Body of pancreas (tissue), 4 donors: ENCODE data around the gene DPYD. TPM values are rescaled to one million over a fixed set of nuclear protein-coding genes. Genes with fewer than 3 reads are reported as not detected.

ENCODE experiments used
- ATAC-seq: fragments of 150-250 bp; one replicate; pipeline ENCODE4 v1.9.1; 2016
- DNase-seq, 4 donors: peaks; one replicate each; pipeline ENCODE4 v3.0.0-alpha.2; 2019
- H3K27ac ChIP-seq, 4 donors: fragments of 200-600 bp; sonication (generic); 1 replicate in 3 of 4; 2 replicates in 1 of 4; pipeline versions ENCODE4 v1.5.1 to v1.6.1; 2016 to 2019; ENCODE audit warnings: mild to moderate bottlenecking in 1 of 4, mixed read lengths in 1 of 4, moderate library complexity in 1 of 4
- H3K27me3 ChIP-seq, 2 donors: fragments of 200-600 bp; sonication (generic); one replicate each; pipeline ENCODE4 v1.6.0; 2016; ENCODE audit warnings: mild to moderate bottlenecking in 1 of 2
- H3K36me3 ChIP-seq, 2 donors: fragments of 200-600 bp; sonication (generic); replicated peaks in 1 of 2; 2 replicates each; pipeline ENCODE4 v1.5.1; 2016; ENCODE audit warnings: low read depth in 2 of 2; ENCODE audit not compliant: insufficient read depth in 1 of 2
- H3K4me1 ChIP-seq: fragments of 200-600 bp; sonication (generic); one replicate; pipeline ENCODE4 v1.6.0; 2016
- H3K4me3 ChIP-seq, 2 donors: fragments of 200-600 bp; sonication (generic); 1 replicate in 1 of 2; 2 replicates in 1 of 2; pipeline ENCODE4 v1.5.1; 2016 to 2019
- H3K9me3 ChIP-seq, 3 donors: fragments of 200-600 bp; sonication (generic); 1 replicate in 2 of 3; 2 replicates in 1 of 3; pipeline ENCODE4 v1.5.1; 2016
- CTCF ChIP-seq, 7 experiments: fragments of 450-650 bp in 4 of 7; fragments of 200-600 bp in 3 of 7; sonication (generic) in 3 of 7; IDR thresholded peaks; one replicate each; pipeline ENCODE4 v1.5.1; 2016 to 2019; ENCODE audit warnings: antibody characterized with exemption in 7 of 7
- POLR2A ChIP-seq, 3 donors: fragments of 450-650 bp; IDR thresholded peaks; one replicate each; pipeline ENCODE4 v1.6.1; 2016; ENCODE audit warnings: antibody characterized with exemption in 3 of 3, mild to moderate bottlenecking in 2 of 3
- WGBS, 2 donors: methylation state at CpG; one replicate each; pipeline ENCODE4 v1.1.5; 2017; 5-methylcytosine and 5-hydroxymethylcytosine counted together
- intact Hi-C: fragments of 100-400 bp; cut with DNase I; formaldehyde crosslinking; loops from one replicate; pipeline ENCODE4 v1.15.1; 2023
- total RNA-seq, 2 donors: library from RNA; depleted of rRNA; stranded (reverse); fragments of >200 nt; gene quantifications; one replicate each; pipeline ENCODE4 v1.1.0, GENCODE V29; 2016

Gene DPYD
- total RNA-seq = 10 to 100 TPM; 13.8 to 17.1 TPM

GRCh38 chr1:97920832-97921571 lies at the start of gene DPYD:
Gene DPYD (minus strand): TSS chr1:97921034. CDS start chr1:97920922, 112 bp downstream.
- Histone ChIP-seq H3K27me3 (no peaks in the 10 kb centered on the region), H3K4me3 (peak within 1 kb of the TSS; percentile 60 to 84), H3K4me1 (peaks cover 8% of the 10 kb centered on the region), H3K36me3 (no peaks in the 10 kb centered on the region), H3K27ac (peak within 1 kb of the TSS; percentile 73 to 95 (median 90)), H3K9me3 (no peaks in the 10 kb centered on the region)
- TF ChIP-seq CTCF (IDR thresholded peaks at IDR 0.05) (no peak), POLR2A (IDR thresholded peaks at IDR 0.05) (peak; percentile 67 to 90 (median 89))
- DNase-seq (peak; percentile 88 to 93 (median 90)), ATAC-seq (peak; percentile 97)
- intact Hi-C loops = no loop called here
- WGBS, 2 donors = 0 to 1% methylated on average over 12 to 49 of the region's 50 CpGs

GRCh38 chr1:97960470-97960869 lies 39.6 kb upstream of the DPYD start:
- no peaks in the 10 kb centered on the region for H3K36me3 ChIP-seq
- no peak for TF ChIP-seq POLR2A (IDR thresholded peaks at IDR 0.05)
- no peak for TF ChIP-seq CTCF (IDR thresholded peaks at IDR 0.05)
- intact Hi-C loops = no loop called here
- H3K4me1 ChIP-seq = no peaks in the 10 kb centered on the region
- ATAC-seq (no peak), DNase-seq (no peak)
- H3K9me3 ChIP-seq = no peaks in the 10 kb centered on the region
- H3K4me3 ChIP-seq = no peak overlapping the region
- H3K27ac ChIP-seq = no peak overlapping the region
- no peaks in the 10 kb centered on the region for H3K27me3 ChIP-seq

- H3K36me3 ChIP-seq = no peaks in the 10 kb centered on the region
- H3K27ac ChIP-seq = no peak overlapping the region
- no peak overlapping the region for H3K4me3 ChIP-seq
- H3K9me3 ChIP-seq = no peaks in the 10 kb centered on the region
- no peak for TF ChIP-seq CTCF (IDR thresholded peaks at IDR 0.05)
- TF ChIP-seq POLR2A (IDR thresholded peaks at IDR 0.05) = no peak
- intact Hi-C loops = no loop called here
- no peaks in the 10 kb centered on the region for H3K4me1 ChIP-seq
- WGBS, 2 donors = 66 to 67% methylated on average over 3 of the region's 3 CpGs
- DNase-seq = no peak
- ATAC-seq = no peak
- no peaks in the 10 kb centered on the region for H3K27me3 ChIP-seq
These were observed 26.9 kb upstream of the DPYD start for GRCh38 chr1:97947695-97948094.

GRCh38 chr1:97943354-97943753 lies 22.5 kb upstream of the DPYD start:
- intact Hi-C loops = no loop called here
- Histone ChIP-seq H3K27me3 (no peaks in the 10 kb centered on the region), H3K4me1 (no peaks in the 10 kb centered on the region), H3K9me3 (no peaks in the 10 kb centered on the region), H3K36me3 (no peaks in the 10 kb centered on the region), H3K4me3 (no peak overlapping the region), H3K27ac (no peak overlapping the region)
- 32 to 36% methylated on average over 4 of the region's 4 CpGs for WGBS, 2 donors
- TF ChIP-seq POLR2A (IDR thresholded peaks at IDR 0.05) (no peak), CTCF (IDR thresholded peaks at IDR 0.05) (no peak)
- no peak for ATAC-seq
- no peak for DNase-seq
